ENCODE measurements around the gene CFL2. TPM values are rescaled to one million over a fixed set of nuclear protein-coding genes. Genes with fewer than 3 reads are reported as not detected.

The CFL2 gene
- total RNA-seq, 1 experiment from 2014 or later = 55.2 TPM

DNA sequence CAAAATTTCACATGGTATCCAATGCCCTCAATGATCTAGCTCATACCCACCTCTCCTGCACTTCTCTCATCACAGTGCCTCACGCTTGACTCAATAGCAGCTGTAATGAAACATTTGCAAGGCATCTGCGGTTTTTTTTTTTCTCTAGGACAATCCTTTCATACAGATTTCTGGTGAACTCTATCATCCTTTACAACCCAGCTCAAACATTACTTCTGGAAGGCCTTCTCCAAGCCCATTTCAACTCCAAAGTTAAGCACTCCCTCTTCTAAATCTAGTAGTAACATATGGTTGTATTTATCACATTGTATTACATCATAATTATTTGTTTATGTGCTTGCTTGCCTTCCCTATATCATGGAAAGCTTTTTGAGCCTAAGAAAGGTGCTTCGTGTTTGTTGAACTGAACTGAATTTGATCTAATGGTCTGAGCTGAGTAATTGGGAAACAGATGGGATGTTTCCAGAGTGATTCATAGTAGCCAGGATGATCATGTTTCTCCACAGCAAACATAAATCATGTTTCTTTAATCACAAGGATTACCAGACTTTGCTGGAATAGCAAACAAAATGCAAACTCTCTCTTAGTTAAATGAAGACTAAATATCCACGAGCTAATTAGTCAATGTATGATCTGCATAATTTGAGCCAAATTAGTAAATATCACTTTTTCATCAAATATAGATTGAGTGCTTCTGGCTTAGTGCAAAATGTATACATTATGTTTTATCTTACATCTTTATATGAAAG, 14.3 kb downstream of the CFL2 start:
- Histone ChIP-seq H2AFZ (ENCODE audit: low read depth, low read length, poor library complexity, severe bottlenecking) (peak overlapping the region; percentile 84), H3K9me2 (ENCODE audit: insufficient read depth) (no peaks in the 10 kb centered on the region), H3K4me3 (replicated peaks in 1 of 2; ENCODE audit: low read depth in 1 of 2, low read length in 2 of 2) (peak overlapping the region in 1 of 2 experiments; percentile 35; a peak in 2 of 4 replicates), H3K9me3 (ENCODE audit: control insufficient read depth in 1 of 2, insufficient read depth in 1 of 2, low read depth in 1 of 2, low read length in 2 of 2) (no peaks in the 10 kb centered on the region), H3K27me3 (ENCODE audit: insufficient read depth, low read length) (no peaks in the 10 kb centered on the region), H3K27ac (ENCODE audit: low read depth, low read length) (peak overlapping the region; percentile 68), H3K4me2 (ENCODE audit: low read length) (peak overlapping the region; percentile 69), H3K79me2 (ENCODE audit: insufficient read depth, low read length) (no peaks in the 10 kb centered on the region), H3K9ac (ENCODE audit: low read length) (peak overlapping the region; percentile 49), H3K36me3 (ENCODE audit: control insufficient read depth in 1 of 2, insufficient read depth in 2 of 2, low read length in 2 of 2) (no peaks in the 10 kb centered on the region), H3K4me1 (ENCODE audit: control insufficient read depth in 1 of 2, insufficient read depth in 2 of 2, low read length in 2 of 2) (peaks cover 24 to 34% of the 10 kb centered on the region in 2 experiments), H4K20me1 (ENCODE audit: insufficient read depth) (no peaks in the 10 kb centered on the region)
- ChIA-PET POLR2A (interaction anchor here (0.7 to 2.9 kb wide), 4 partner anchors 9 to 282 kb away, joined by 3 to 14 read pairs (median 3); partner anchors contain the start of genes CFL2 and SRP54), CTCF (interaction anchor here (1.4 kb wide), 1 partner anchor 23 kb away, joined by 9 read pairs; no protein-coding TSS in a partner anchor), RAD21 (ENCODE audit: low non-redundant PET in 1 of 2, low total read pairs in 2 of 2, uncharacterized antibody in 2 of 2, unreplicated experiment in 2 of 2) (interaction anchor here in 1 of 2 experiments (0.7 kb wide), 1 partner anchor 504 kb away, joined by 3 read pairs; no protein-coding TSS in a partner anchor)
- intact Hi-C loops (cut with micrococcal nuclease) = no loop called here
- peak; percentile 72 for DNase-seq (ENCODE audit: low read depth, low spot score)
- BruUV-seq (replicated peaks) = no TSS peak
- ATAC-seq = peak; percentile 84
- TF ChIP-seq SRF (IDR thresholded peaks at IDR 0.05; ENCODE audit: low read depth) (no peak; the same call in 1 of the 2 replicates), EGR1 (IDR thresholded peaks at IDR 0.05; ENCODE audit: low read depth) (peak; percentile 52; the same call in 1 of the 2 replicates), TCF7L2 (IDR thresholded peaks at IDR 0.05; ENCODE audit: borderline replicate concordance, extremely low read depth, insufficient read depth, insufficient read length) (no peak), SIN3A (IDR thresholded peaks at IDR 0.05; ENCODE audit: low read depth) (peak; percentile 43; the same call in 1 of the 2 replicates), CTCF (IDR thresholded peaks at IDR 0.05 in 2 of 3, conservative IDR thresholded peaks at IDR 0.05 in 1 of 3; ENCODE audit: borderline replicate concordance in 1 of 3, insufficient read depth in 1 of 3, low read depth in 2 of 3, low read length in 2 of 3) (no peak), CEBPB (IDR thresholded peaks at IDR 0.05; ENCODE audit: low read depth) (peak; percentile 93), EZH2 (IDR thresholded peaks at IDR 0.05) (no peak), JUND (IDR thresholded peaks at IDR 0.05) (peak; percentile 90), ELF1 (IDR thresholded peaks at IDR 0.05; ENCODE audit: borderline replicate concordance, low read depth) (no peak), RAD21 (IDR thresholded peaks at IDR 0.05; ENCODE audit: low read depth) (peak; percentile 14; the same call in 1 of the 2 replicates), CBX3 (IDR thresholded peaks at IDR 0.05; ENCODE audit: low read depth) (peak; percentile 59), POLR2AphosphoS5 (IDR thresholded peaks at IDR 0.05; ENCODE audit: low read depth, low read length) (peak; percentile 24; the same call in 1 of the 2 replicates), SP1 (IDR thresholded peaks at IDR 0.05; ENCODE audit: low read depth) (peak; percentile 83), YY1 (IDR thresholded peaks at IDR 0.05; ENCODE audit: extremely low read depth, insufficient replicate concordance, low read depth, low read length) (no peak), POLR2A (IDR thresholded peaks at IDR 0.05; ENCODE audit: borderline replicate concordance, extremely low read depth, insufficient read depth, insufficient read length) (no peak), FOSL1 (IDR thresholded peaks at IDR 0.05; ENCODE audit: low read depth) (peak; percentile 92)
- TF ChIP-seq, protein P1, sequence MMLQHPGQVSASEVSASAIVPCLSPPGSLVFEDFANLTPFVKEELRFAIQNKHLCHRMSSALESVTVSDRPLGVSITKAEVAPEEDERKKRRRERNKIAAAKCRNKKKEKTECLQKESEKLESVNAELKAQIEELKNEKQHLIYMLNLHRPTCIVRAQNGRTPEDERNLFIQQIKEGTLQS (IDR thresholded peaks at IDR 0.05) = peak; percentile 69
- TF ChIP-seq, protein P2, sequence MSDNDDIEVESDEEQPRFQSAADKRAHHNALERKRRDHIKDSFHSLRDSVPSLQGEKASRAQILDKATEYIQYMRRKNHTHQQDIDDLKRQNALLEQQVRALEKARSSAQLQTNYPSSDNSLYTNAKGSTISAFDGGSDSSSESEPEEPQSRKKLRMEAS (IDR thresholded peaks at IDR 0.05) = peak; percentile 41; the same call in 1 of the 2 replicates
- TF ChIP-seq, protein P3, sequence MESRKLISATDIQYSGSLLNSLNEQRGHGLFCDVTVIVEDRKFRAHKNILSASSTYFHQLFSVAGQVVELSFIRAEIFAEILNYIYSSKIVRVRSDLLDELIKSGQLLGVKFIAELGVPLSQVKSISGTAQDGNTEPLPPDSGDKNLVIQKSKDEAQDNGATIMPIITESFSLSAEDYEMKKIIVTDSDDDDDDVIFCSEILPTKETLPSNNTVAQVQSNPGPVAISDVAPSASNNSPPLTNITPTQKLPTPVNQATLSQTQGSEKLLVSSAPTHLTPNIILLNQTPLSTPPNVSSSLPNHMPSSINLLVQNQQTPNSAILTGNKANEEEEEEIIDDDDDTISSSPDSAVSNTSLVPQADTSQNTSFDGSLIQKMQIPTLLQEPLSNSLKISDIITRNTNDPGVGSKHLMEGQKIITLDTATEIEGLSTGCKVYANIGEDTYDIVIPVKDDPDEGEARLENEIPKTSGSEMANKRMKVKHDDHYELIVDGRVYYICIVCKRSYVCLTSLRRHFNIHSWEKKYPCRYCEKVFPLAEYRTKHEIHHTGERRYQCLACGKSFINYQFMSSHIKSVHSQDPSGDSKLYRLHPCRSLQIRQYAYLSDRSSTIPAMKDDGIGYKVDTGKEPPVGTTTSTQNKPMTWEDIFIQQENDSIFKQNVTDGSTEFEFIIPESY (IDR thresholded peaks at IDR 0.05; ENCODE audit: extremely low read depth, insufficient replicate concordance, low read length) = no peak

Measured in HCT116 (cell line).